ENCODE results near the gene CLRN1.

Gene CLRN1

DNA sequence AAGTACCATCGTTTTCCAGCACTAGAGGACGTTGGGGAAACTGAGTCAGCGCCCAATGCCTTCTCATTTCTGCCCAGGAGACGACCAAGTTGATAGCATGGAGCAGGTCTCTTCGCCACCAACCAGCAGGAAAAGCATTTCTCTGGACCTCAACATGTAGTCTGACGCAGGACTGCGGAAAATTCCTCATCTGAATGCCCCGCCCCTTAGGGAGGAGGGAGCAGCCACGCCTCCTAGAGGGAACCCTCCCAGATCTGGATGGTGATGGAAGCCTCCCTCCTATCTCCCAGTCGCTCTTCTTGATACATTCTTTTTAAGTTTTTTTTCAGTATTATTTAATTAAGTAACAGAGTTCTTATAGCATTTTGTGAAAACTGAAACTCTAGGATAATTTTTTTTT, 49.9 kb downstream of the CLRN1 start:
- TF ChIP-seq CTCF (IDR thresholded peaks at IDR 0.05; ENCODE audit: low read depth, low read length) = no peak
- Histone ChIP-seq H3K9me3 (no peaks in the 10 kb centered on the region), H3K36me3 (no peaks in the 10 kb centered on the region), H3K4me1 (no peaks in the 10 kb centered on the region), H3K4me3 (ENCODE audit: low read depth, low read length) (peak overlapping the region; percentile 9; the same call in 1 of the 2 replicates), H3K27me3 (no peaks in the 10 kb centered on the region)
- peak; percentile 75 for DNase-seq

DNA sequence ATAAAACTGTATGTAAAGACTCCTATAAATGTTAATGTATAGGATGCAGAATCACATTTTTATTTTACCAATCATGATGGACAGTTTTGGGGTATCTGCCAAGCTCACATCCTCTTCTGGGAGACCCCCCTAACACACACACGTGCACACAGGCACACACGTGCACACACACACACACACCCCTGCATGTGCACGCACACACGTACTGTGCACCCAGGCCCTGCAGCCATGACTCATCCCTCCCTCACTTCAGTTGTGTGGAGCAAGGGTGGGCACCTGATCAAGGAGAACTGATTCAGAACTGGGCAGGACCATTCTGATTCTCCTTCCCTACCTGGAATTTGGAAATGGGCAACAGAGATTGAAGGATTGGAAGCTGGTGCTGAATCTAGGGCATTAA, 51.3 kb downstream of the CLRN1 start:
- Histone ChIP-seq H3K9me3 (no peaks in the 10 kb centered on the region), H3K36me3 (no peaks in the 10 kb centered on the region), H3K4me3 (ENCODE audit: low read depth, low read length) (no peak overlapping the region), H3K4me1 (no peaks in the 10 kb centered on the region), H3K27me3 (no peaks in the 10 kb centered on the region)
- no peak for DNase-seq
- TF ChIP-seq CTCF (IDR thresholded peaks at IDR 0.05; ENCODE audit: low read depth, low read length) = no peak

DNA sequence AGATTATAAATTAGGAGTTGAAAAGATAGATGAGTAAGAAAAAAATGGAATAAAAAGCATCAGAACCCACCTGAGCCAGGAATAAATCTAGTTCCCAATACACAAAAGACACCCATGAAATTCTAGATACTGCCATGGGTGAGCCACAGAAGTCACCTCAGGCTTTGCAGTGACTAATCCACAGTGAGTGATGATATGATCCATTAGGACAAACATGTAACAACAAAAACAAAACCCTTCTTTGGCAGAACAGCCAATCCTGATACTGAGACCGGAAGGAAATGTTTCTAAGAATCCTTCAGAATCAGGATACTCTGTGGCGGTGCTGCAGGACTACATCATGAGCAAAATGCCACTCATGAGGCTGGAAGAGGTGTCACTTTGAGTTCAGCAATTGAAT, 52.3 kb downstream of the CLRN1 start:
- TF ChIP-seq CTCF (IDR thresholded peaks at IDR 0.05; ENCODE audit: low read depth, low read length) = no peak

DNA sequence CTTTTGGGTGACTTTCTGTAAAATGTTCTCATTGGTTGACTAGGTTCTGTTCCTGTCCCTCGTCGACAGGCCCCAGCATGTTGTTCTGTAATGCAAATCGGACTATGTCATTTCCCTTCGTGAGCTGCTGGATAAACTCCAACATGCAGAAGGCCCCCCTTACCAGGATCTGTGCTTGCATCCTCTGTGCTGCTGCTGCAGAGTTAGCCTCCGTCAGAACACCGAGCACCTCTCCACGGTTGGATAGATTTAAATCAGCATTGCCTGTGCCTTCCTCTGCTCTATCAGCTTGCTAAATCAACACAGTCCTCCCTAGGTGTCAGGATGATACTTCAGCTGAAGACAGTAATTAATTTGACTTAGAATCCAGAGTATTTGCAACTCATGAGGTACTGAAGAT, 54.6 kb downstream of the CLRN1 start:
- Histone ChIP-seq H3K9me3 (no peaks in the 10 kb centered on the region), H3K27me3 (0 out of 2 replicates have a peak, but pooled peaks cover 3% of the 10 kb centered on the region), H3K36me3 (no peaks in the 10 kb centered on the region), H3K4me3 (ENCODE audit: low read depth, low read length) (no peak overlapping the region), H3K4me1 (no peaks in the 10 kb centered on the region)
- no peak for TF ChIP-seq CTCF (IDR thresholded peaks at IDR 0.05; ENCODE audit: low read depth, low read length)
- DNase-seq = no peak

More for the DNA sequence above, 52.3 kb downstream of the CLRN1 start:
- Histone ChIP-seq H3K9me3 (no peaks in the 10 kb centered on the region), H3K36me3 (no peaks in the 10 kb centered on the region), H3K4me1 (no peaks in the 10 kb centered on the region), H3K4me3 (ENCODE audit: low read depth, low read length) (no peak overlapping the region), H3K27me3 (no peaks in the 10 kb centered on the region)
- no peak for DNase-seq

DNA sequence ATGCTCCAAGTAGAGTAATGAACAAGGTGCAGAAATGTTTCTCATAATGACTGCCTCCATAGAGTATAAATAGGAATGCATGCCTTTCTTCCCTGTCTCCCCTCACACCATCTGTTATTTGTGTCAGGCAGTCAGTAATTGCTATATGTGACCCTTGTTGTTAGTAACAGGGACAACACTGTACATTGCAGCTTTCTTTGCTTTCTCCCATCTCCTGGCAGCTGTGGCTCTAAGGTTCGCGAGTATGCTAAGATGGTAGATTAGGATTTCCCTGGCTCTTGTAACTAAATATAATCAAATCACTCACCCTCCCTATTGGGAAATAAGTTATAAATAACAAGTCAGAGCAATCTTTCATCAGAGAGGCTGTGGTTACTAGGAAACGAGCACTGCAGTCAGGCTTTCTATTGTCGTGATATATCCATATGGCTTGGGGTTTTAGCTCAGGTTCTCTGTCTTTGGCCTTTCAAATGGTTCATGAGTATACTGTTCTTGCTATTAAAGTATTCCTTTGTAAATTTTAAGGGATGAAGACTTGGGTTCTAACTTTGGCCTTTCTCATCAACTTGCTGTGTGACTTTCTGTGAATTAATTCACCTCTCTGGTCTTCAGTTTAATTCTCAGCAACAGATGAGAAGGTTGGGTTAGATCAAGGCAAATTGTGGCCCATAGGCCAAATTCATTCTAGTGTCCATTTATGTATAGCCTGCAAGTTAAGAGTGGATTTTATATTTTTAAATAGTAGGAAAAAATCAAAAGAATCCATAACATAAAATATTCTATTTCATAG, 59.2 kb downstream of the CLRN1 start:
- TF ChIP-seq CTCF (IDR thresholded peaks at IDR 0.05; ENCODE audit: low read depth, low read length) = no peak

GRCh38 chr3:150912501-150912900, 60.0 kb downstream of the CLRN1 start:
- Histone ChIP-seq H3K4me3 (ENCODE audit: low read depth, low read length) (no peak overlapping the region), H3K36me3 (no peaks in the 10 kb centered on the region), H3K9me3 (no peaks in the 10 kb centered on the region), H3K4me1 (no peaks in the 10 kb centered on the region), H3K27me3 (peaks cover 30% of the 10 kb centered on the region)
- DNase-seq = no peak
- TF ChIP-seq CTCF (IDR thresholded peaks at IDR 0.05; ENCODE audit: low read depth, low read length) = no peak

More for the DNA sequence above, 59.2 kb downstream of the CLRN1 start:
- Histone ChIP-seq H3K27me3 (peaks cover 27% of the 10 kb centered on the region), H3K9me3 (no peaks in the 10 kb centered on the region), H3K36me3 (no peaks in the 10 kb centered on the region), H3K4me1 (no peaks in the 10 kb centered on the region), H3K4me3 (ENCODE audit: low read depth, low read length) (no peak overlapping the region)
- DNase-seq = no peak
